HepG2 (cell line): ENCODE measurements around the gene FURIN. TPM values are rescaled to one million over a fixed set of nuclear protein-coding genes. Genes with fewer than 3 reads are reported as not detected.

Source experiments
- AGO1 ChIP-seq: fragments of 200-400 bp; formaldehyde crosslinking; IDR thresholded peaks from 2 replicates; pipeline ENCODE4 v1.6.1; 2017; ENCODE audit warnings: mild to moderate bottlenecking, low read depth, low read length, moderate library complexity; ENCODE audit not compliant: poor library complexity, severe bottlenecking
- ARNT ChIP-seq: fragments of 450-650 bp; IDR thresholded peaks from 2 replicates; pipeline ENCODE4 v1.6.1; 2017
- DPF2 ChIP-seq: sonication (generic); formaldehyde crosslinking; IDR thresholded peaks from 2 replicates; pipeline ENCODE4 v1.4.0; 2020; ENCODE audit warnings: mild to moderate bottlenecking, low read depth, missing genetic modification reagents, borderline replicate concordance
- FOXP4 ChIP-seq: sonication (generic); formaldehyde crosslinking; IDR thresholded peaks from 2 replicates; pipeline ENCODE4 v1.4.0; 2020; ENCODE audit warnings: missing genetic modification reagents
- GATAD2A ChIP-seq: IDR thresholded peaks from 2 replicates; pipeline ENCODE4 v1.6.1; 2016
- JUN ChIP-seq: sonication (generic); formaldehyde crosslinking; IDR thresholded peaks from 2 replicates; pipeline ENCODE4 v1.4.0; 2020; ENCODE audit warnings: mild to moderate bottlenecking, missing genetic modification reagents
- MED1 ChIP-seq: sonication (generic); formaldehyde crosslinking; IDR thresholded peaks from 2 replicates; pipeline ENCODE4 v1.4.0; 2020; ENCODE audit warnings: missing genetic modification reagents
- MXI1 ChIP-seq: IDR thresholded peaks from 3 replicates; pipeline ENCODE4 v1.6.1; 2012; ENCODE audit warnings: low read depth, low read length, inconsistent platforms, borderline replicate concordance
- NAIF1 ChIP-seq: sonication (generic); formaldehyde crosslinking; IDR thresholded peaks from 2 replicates; pipeline ENCODE4 v1.5.0; 2020; ENCODE audit warnings: mild to moderate bottlenecking, missing genetic modification reagents, borderline replicate concordance
- NCOR1 ChIP-seq: fragments of 200-600 bp; sonication (generic); IDR thresholded peaks from 2 replicates; pipeline ENCODE4 v1.7.0; 2017; ENCODE audit warnings: antibody characterized with exemption, low read length, borderline replicate concordance
- NFE2 ChIP-seq: sonication (generic); formaldehyde crosslinking; IDR thresholded peaks from 2 replicates; pipeline ENCODE4 v1.4.0; 2020; ENCODE audit warnings: missing genetic modification reagents
- PRPF4 ChIP-seq: fragments of 200-400 bp; formaldehyde crosslinking; IDR thresholded peaks from 2 replicates; pipeline ENCODE4 v1.6.1; 2016; ENCODE audit warnings: low read length, low read depth; ENCODE audit not compliant: poor library complexity, severe bottlenecking
- SKI ChIP-seq: fragments of 450-650 bp; IDR thresholded peaks from one replicate; pipeline ENCODE4 v1.6.1; 2018; ENCODE audit warnings: mild to moderate bottlenecking; ENCODE audit not compliant: partially characterized antibody
- TOPORS ChIP-seq: sonication (generic); formaldehyde crosslinking; IDR thresholded peaks from 2 replicates; pipeline ENCODE4 v1.8.0; 2023; ENCODE audit warnings: mild to moderate bottlenecking, missing genetic modification reagents
- ZIK1 ChIP-seq: sonication (generic); formaldehyde crosslinking; IDR thresholded peaks from 2 replicates; pipeline ENCODE4 v1.5.0; 2020; ENCODE audit warnings: mild to moderate bottlenecking, low read depth, missing genetic modification reagents, borderline replicate concordance
- ZNF101 ChIP-seq: sonication (generic); formaldehyde crosslinking; IDR thresholded peaks from 2 replicates; pipeline ENCODE4 v1.4.0; 2020; ENCODE audit warnings: mild to moderate bottlenecking, low read depth, missing genetic modification reagents, borderline replicate concordance
- ZNF335 ChIP-seq: sonication (generic); formaldehyde crosslinking; IDR thresholded peaks from 2 replicates; pipeline ENCODE4 v1.4.0; 2020; ENCODE audit warnings: missing genetic modification reagents
- ZNF629 ChIP-seq: sonication (generic); formaldehyde crosslinking; conservative IDR thresholded peaks from 2 replicates; pipeline ENCODE4 v1.5.0; 2020; ENCODE audit warnings: missing genetic modification reagents
- ZNF776 ChIP-seq: sonication (generic); formaldehyde crosslinking; IDR thresholded peaks from 2 replicates; pipeline ENCODE4 v1.4.0; 2020; ENCODE audit warnings: mild to moderate bottlenecking, missing genetic modification reagents
- polyA plus RNA-seq, 8 experiments: library from polyadenylated mRNA; depleted of rRNA in 3 of 8; stranded (reverse) in 7 of 8; unstranded in 1 of 8; fragments of >200 nt; fragmentation: Illumina TruSeq in 4 of 8; extraction: Trizol in 4 of 8; gene quantifications; 2 replicates each; pipeline versions ENCODE4 v1.2.1 to v1.2.3, GENCODE V29; 2011 to 2016; ENCODE audit warnings: low read depth in 4 of 8, missing spikeins in 1 of 8, mixed read lengths in 1 of 8; ENCODE audit not compliant: insufficient read depth in 1 of 8
- total RNA-seq, 5 experiments: library from RNA; depleted of rRNA; stranded (reverse); fragments of >200 nt; fragmentation: Illumina TruSeq; extraction: Trizol; gene quantifications; 2 replicates each; pipeline ENCODE4 v1.2.3, GENCODE V29; 2016; ENCODE audit warnings: low read depth in 1 of 5
- TF ChIP-seq, protein P1 (sequence below): sonication (generic); formaldehyde crosslinking; IDR thresholded peaks from 2 replicates; pipeline ENCODE4 v1.4.0; 2020; ENCODE audit warnings: missing genetic modification reagents
- TF ChIP-seq, protein P2 (sequence below): IDR thresholded peaks from 2 replicates; pipeline ENCODE4 v1.6.1; 2016; ENCODE audit warnings: mild to moderate bottlenecking

Gene FURIN
- total and polyA plus RNA-seq, 2 of the 13 experiments (the other 11 are each of a cell fraction or from before 2014, with no cell fraction given) = 15.2 to 17.4 TPM

- TF ChIP-seq AGO1 = no peak
- no peak for TF ChIP-seq PRPF4
- TF ChIP-seq ZNF629 = peak; percentile 66
- TF ChIP-seq SKI = peak; percentile 80
- TF ChIP-seq ZNF101 (CRISPR knock-in tag) = no peak
- peak; percentile 76; the same call in 1 of the 2 replicates for TF ChIP-seq NCOR1
- TF ChIP-seq, protein P1, sequence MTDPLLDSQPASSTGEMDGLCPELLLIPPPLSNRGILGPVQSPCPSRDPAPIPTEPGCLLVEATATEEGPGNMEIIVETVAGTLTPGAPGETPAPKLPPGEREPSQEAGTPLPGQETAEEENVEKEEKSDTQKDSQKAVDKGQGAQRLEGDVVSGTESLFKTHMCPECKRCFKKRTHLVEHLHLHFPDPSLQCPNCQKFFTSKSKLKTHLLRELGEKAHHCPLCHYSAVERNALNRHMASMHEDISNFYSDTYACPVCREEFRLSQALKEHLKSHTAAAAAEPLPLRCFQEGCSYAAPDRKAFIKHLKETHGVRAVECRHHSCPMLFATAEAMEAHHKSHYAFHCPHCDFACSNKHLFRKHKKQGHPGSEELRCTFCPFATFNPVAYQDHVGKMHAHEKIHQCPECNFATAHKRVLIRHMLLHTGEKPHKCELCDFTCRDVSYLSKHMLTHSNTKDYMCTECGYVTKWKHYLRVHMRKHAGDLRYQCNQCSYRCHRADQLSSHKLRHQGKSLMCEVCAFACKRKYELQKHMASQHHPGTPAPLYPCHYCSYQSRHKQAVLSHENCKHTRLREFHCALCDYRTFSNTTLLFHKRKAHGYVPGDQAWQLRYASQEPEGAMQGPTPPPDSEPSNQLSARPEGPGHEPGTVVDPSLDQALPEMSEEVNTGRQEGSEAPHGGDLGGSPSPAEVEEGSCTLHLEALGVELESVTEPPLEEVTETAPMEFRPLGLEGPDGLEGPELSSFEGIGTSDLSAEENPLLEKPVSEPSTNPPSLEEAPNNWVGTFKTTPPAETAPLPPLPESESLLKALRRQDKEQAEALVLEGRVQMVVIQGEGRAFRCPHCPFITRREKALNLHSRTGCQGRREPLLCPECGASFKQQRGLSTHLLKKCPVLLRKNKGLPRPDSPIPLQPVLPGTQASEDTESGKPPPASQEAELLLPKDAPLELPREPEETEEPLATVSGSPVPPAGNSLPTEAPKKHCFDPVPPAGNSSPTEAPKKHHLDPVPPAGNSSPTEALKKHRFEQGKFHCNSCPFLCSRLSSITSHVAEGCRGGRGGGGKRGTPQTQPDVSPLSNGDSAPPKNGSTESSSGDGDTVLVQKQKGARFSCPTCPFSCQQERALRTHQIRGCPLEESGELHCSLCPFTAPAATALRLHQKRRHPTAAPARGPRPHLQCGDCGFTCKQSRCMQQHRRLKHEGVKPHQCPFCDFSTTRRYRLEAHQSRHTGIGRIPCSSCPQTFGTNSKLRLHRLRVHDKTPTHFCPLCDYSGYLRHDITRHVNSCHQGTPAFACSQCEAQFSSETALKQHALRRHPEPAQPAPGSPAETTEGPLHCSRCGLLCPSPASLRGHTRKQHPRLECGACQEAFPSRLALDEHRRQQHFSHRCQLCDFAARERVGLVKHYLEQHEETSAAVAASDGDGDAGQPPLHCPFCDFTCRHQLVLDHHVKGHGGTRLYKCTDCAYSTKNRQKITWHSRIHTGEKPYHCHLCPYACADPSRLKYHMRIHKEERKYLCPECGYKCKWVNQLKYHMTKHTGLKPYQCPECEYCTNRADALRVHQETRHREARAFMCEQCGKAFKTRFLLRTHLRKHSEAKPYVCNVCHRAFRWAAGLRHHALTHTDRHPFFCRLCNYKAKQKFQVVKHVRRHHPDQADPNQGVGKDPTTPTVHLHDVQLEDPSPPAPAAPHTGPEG (CRISPR knock-in tag) = no peak
- no peak for TF ChIP-seq MXI1
- TF ChIP-seq MED1 (CRISPR knock-in tag) = peak; percentile 82
- TF ChIP-seq ZIK1 (CRISPR knock-in tag) = no peak
- TF ChIP-seq, protein P2, sequence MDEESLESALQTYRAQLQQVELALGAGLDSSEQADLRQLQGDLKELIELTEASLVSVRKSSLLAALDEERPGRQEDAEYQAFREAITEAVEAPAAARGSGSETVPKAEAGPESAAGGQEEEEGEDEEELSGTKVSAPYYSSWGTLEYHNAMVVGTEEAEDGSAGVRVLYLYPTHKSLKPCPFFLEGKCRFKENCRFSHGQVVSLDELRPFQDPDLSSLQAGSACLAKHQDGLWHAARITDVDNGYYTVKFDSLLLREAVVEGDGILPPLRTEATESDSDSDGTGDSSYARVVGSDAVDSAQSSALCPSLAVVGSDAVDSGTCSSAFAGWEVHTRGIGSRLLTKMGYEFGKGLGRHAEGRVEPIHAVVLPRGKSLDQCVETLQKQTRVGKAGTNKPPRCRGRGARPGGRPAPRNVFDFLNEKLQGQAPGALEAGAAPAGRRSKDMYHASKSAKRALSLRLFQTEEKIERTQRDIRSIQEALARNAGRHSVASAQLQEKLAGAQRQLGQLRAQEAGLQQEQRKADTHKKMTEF = peak; percentile 83
- TF ChIP-seq ZNF335 = 0 out of 2 replicates have a peak, but pooled peaks have one; percentile 28
- TF ChIP-seq TOPORS (CRISPR knock-in tag) = no peak
- TF ChIP-seq NAIF1 (CRISPR knock-in tag) = peak; percentile 54; the same call in 1 of the 2 replicates
- TF ChIP-seq GATAD2A (CRISPR knock-in tag) = peak; percentile 96
- no peak for TF ChIP-seq ZNF776
- TF ChIP-seq NFE2 (CRISPR knock-in tag) = no peak
- no peak for TF ChIP-seq ARNT
- TF ChIP-seq DPF2 = peak; percentile 84; the same call in 1 of the 2 replicates
- TF ChIP-seq JUN (CRISPR knock-in tag) = no peak
- peak; percentile 86 for TF ChIP-seq FOXP4 (CRISPR knock-in tag)
Measured at GRCh38 chr15:90860942-90861675, 7.3 kb upstream of the FURIN start (continued).
